ENCODE measurements around the gene BLOC1S4.
"Not testable (repeated sequence)": the region's sequence is repeated elsewhere in the genome, so short reads cannot be mapped to it uniquely, and the experiment has no call there.

The BLOC1S4 gene

DNA sequence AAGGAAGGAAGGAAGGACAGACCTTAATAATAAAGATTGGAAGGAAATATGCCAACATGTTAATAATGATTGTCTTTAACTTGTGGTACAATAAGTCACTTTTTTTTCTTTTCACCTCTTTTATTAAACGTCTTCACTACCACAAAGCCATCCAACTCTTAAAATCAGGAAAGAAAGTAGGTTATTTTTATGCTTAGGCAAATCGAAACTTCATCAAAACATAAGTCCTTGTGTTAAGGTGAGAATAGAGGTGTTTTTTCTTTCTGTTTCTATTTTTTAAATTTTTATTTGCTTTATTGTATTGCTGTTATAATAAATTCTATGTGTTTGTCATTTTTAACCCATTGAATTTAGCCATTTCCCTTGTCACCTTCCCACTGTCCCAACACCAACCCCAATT is 26.5 kb downstream of the BLOC1S4 start:
- DNase-seq (ENCODE audit: low read depth) = no peak

DNA sequence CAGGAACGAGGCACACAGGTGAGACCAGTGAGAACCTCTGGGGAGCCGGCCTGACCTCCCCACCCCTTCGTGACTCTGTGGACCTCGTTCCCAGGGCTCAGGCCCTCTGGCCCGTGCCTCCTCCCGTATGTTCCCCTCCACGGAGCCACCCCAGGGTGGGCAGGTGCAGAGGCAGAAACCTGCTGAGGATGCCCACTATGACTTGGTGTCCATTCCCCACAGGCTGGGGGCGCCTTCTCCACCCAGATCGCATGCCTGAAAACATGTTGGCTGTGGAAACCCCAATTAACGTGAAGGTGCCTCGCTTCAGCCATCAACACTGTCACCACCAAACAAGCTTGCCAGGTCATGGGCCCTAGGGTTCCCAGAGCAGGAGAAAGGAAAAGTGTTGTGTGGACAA is 27.0 kb downstream of the BLOC1S4 start:
- no peak for DNase-seq (ENCODE audit: low read depth)

DNA sequence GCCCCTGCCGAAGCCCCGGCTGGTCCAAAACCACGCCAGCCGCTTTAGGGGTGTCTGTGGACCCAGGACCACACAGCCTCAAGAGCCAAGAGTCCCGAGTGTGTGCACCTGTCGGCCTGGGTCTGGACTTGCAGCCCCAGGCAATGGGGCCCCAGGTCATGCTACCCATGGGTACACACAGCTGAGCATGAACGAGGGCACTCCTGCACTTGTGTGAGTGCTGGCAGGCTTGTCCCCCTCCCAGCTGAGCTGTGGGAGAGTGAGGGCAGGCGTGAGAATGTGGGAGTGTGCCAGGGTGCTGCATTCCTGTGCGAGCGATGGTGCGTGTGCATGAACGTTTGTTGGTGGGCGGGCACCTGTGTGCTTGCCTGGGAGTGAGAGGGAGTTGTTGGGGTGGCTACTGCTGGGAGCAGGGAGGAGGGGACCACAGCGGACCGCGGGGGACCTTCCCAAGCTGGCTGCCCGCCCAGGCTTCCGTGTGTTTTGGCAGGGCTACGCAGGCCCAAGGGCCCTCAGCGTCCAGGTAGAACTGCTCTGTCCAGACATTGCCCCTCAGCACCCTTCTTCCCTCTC is 30.8 kb downstream of the BLOC1S4 start:
- no peak for DNase-seq (ENCODE audit: low read depth)

GRCh38 chr4:6747294-6748051 is 31.5 kb downstream of the BLOC1S4 start:
- DNase-seq (ENCODE audit: low read depth) = no peak

GRCh38 chr4:6748286-6748685 is 32.3 kb downstream of the BLOC1S4 start:
- no peak for DNase-seq (ENCODE audit: low read depth)

DNA sequence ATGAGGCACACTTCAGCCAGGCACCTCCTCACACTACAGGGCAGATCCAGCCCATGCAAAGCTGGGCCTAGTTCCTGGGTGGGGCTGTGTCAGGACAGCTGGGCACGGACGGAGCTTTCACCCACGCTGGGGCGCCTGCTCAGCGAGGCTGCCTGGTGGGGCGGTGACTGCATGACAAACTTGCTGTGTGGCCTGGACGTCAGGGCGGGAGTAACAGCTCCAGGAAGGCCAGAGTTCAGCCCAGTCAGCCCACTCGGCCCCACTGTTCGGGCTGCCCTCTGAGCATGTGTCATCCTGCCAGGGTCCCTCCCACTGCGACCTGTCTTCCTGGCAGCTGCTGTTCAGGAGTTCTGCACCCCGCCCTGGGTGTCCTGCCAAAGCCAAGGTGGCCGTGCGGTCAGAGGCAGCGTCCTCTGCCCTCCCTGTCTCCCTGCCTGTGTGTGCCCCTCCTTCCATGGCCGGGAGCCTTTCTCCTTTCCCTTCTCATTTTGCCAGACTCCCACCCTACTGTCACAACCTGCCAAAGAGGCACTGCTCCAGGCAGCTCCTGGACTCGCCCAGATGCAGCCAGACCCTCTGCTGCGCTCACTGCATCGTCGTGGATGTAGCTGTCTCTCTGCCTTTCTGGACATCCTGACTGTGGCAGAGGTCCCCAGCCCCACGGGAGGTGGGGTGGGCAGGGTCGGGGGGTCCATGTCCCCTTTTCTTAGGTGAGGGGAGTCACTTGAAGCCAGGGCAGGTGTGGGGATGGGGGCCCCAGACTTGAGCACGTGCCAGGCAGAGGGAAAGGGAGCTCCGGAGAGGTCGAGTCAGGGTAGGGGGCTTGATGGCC is 33.6 kb downstream of the BLOC1S4 start:
- DNase-seq (ENCODE audit: low read depth) = no peak

DNA sequence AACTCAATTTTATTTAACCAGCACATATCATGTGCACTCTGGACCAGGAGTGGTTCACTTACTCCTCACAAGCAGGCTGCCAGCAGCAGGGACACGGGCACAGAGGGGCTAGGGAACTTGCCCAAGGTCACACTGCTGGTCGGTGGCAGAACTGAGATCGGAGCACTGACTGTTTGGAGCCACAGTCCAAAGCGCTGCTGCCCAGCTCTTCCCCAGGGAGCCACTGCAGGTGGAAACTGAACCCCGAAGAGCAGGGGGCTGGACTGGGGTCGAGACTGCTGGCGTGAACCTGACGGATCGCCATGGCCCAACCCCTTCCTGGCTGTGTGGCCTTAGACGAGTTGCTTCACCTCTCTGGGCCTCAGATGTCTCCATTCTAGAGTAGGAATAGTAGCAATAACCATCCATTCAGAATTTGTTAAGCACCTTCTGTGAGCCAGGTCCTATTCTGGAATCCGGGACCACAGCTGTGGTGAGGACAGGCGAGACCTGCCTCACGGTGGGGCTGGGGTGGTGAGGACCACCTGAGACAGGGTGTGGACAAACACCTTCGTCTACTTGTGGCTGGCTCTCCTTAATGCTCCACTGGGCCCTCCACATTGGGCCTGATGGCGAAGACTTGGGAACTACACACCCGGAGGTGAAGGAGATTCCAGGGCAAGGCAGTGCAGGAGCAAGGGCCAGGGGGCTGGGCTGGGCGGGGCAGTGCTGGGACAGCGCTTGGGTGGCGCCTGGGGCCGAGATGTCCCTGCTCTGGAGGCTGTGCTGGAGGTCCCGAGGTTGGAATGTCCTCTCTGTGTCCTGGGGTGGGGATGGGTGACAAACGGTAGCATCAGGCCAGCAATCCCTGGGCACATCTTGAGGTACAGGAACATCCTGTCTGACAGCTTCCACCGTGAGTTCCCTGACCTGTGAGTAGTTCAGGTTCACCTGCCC is 34.6 kb downstream of the BLOC1S4 start:
- no peak for DNase-seq (ENCODE audit: low read depth)

- DNase-seq (ENCODE audit: low read depth) = no peak
Observed at GRCh38 chr4:6751611-6752485, 35.9 kb downstream of the BLOC1S4 start.

- DNase-seq (ENCODE audit: low read depth) = no peak
Observed at GRCh38 chr4:6752486-6752829, 36.5 kb downstream of the BLOC1S4 start.

DNA sequence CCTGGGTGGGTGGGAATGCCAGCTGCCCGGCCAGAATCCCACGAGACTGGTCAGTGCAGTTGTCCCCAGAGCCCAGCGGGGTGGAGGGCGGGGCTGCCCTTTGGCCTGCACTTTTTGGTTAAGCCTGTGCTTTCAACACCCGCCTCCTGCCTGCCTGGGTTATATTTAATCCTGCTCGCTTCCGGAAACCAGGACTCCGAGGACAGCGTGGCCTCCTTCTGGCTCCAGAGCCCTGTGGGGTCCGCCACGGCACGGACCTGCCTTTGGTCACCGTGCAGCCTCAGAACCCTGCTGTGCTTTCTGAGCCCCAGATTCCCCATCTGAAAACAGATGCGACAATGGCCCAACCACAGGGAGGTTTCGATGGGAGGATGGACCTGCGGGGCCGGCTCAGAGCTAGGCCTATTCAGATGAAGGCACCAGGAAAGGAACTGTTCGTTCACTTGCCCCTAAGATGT is 37.2 kb downstream of the BLOC1S4 start:
- no peak for DNase-seq (ENCODE audit: low read depth)

- no peak for DNase-seq (ENCODE audit: low read depth)
Observed at GRCh38 chr4:6753891-6754290, 37.9 kb downstream of the BLOC1S4 start.

GRCh38 chr4:6754481-6755087 is 38.6 kb downstream of the BLOC1S4 start:
- no peak for DNase-seq (ENCODE audit: low read depth)

GRCh38 chr4:6755088-6755753 is 39.2 kb downstream of the BLOC1S4 start:
- no peak for DNase-seq (ENCODE audit: low read depth)

- not testable (repeated sequence) for DNase-seq (ENCODE audit: low read depth)
Observed at GRCh38 chr4:6756345-6756744, 40.4 kb downstream of the BLOC1S4 start.

DNA sequence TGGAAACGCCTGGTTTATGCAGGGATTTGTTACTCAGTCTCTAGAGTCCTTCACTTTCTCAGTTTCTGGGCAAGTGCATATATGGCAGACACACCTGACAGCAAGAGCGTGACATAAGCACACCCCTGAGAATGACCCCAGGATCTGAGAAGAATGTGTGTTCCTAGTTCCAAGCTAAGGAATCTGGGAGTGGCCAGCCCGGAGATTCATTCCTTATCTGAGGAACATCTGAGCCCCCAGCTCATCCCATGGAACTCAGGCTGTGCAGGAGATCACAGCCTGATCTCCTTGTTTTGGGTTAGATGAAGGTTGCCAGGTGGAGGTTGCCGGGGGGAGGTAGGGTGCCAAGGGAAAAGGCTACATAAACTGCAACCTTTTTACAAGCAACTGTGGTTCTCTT is 42.8 kb downstream of the BLOC1S4 start:
- DNase-seq (ENCODE audit: low read depth) = no peak

- no peak for DNase-seq (ENCODE audit: low read depth)
Observed at GRCh38 chr4:6760865-6761264, 44.9 kb downstream of the BLOC1S4 start.

GRCh38 chr4:6761649-6762615 is 46.0 kb downstream of the BLOC1S4 start:
- DNase-seq (ENCODE audit: low read depth) = no peak

GRCh38 chr4:6763330-6763851 is 47.4 kb downstream of the BLOC1S4 start:
- DNase-seq (ENCODE audit: low read depth) = no peak

All from stimulated activated CD4-positive, alpha-beta T cell treated with anti-CD3 and anti-CD28 coated beads, Interleukin-2, amount 100 ng/mL, for 4 hours (primary cell).